HepG2 (cell line): ENCODE data around the gene TTC23L.

ENCODE experiments used
- CTCF ChIP-seq: sonication (generic); formaldehyde crosslinking; IDR thresholded peaks from 2 replicates; pipeline ENCODE4 v1.5.0; 2020; ENCODE audit warnings: mild to moderate bottlenecking, missing genetic modification reagents, moderate library complexity
- FOXA3 ChIP-seq: IDR thresholded peaks from 2 replicates; pipeline ENCODE4 v1.6.1; 2016; ENCODE audit warnings: missing genetic modification reagents, missing compliant biosample characterization
- MBNL3 ChIP-seq: fragments of 250-450 bp; sonication (Bioruptor Pico); conservative IDR thresholded peaks from 2 replicates; pipeline ENCODE4 v1.8.0; 2022; ENCODE audit warnings: mild to moderate bottlenecking, inconsistent platforms
- MYC ChIP-seq: sonication (generic); formaldehyde crosslinking; IDR thresholded peaks from 2 replicates; pipeline ENCODE4 v1.9.0; 2021; ENCODE audit warnings: missing genetic modification reagents, borderline replicate concordance
- PBX3 ChIP-seq: sonication (generic); formaldehyde crosslinking; IDR thresholded peaks from 2 replicates; pipeline ENCODE4 v1.8.1; 2023; ENCODE audit warnings: missing genetic modification reagents, inconsistent platforms, borderline replicate concordance

GRCh38 chr5:34916518-34916917 lies 77.6 kb downstream of the TTC23L start:
- TF ChIP-seq MBNL3 (CRISPR knock-in tag) (no peak), CTCF (CRISPR knock-in tag) (no peak), MYC (CRISPR knock-in tag) (no peak), FOXA3 (no peak), PBX3 (no peak)
